GM18867 (cell line): ENCODE data around the gene ZNF680.
"Not testable (repeated sequence)": the region's sequence is repeated elsewhere in the genome, so short reads cannot be mapped to it uniquely, and the experiment has no call there.

ENCODE experiments used
- ATAC-seq: cut with Tn5 transposase; IDR thresholded peaks from one replicate; pipeline ENCODE4 v1.9.1; 2021; ENCODE audit warnings: mild to moderate bottlenecking, moderate library complexity; ENCODE audit not compliant: unreplicated experiment

Gene ZNF680

GRCh38 chr7:64557601-64558322, 5.1 kb downstream of the ZNF680 start:
- no peak for ATAC-seq

- ATAC-seq = no peak
Measured at GRCh38 chr7:64555046-64555445, 7.8 kb downstream of the ZNF680 start.

DNA sequence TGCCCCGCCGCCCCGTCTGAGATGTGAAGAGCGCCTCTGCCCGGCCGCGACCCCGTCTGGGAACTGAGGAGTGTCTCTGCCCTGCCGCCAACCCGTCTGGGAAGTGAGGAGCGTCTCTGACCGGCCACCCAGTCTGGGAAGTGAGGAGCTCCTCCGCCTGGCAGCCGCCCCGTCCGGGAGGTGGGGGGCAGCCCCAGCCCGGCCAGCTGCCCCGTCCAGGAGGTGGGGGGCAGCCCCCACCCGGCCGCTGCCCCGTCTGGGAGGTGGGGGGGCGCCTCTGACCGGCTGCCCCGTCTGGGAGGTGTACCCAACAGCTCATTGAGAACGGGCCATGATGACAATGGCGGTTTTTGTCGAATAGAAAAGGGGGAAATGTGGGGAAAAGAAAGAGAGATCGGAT, 8.7 kb downstream of the ZNF680 start:
- not testable (repeated sequence) for ATAC-seq

GRCh38 chr7:64551375-64552142, 11.3 kb downstream of the ZNF680 start:
- no peak for ATAC-seq

DNA sequence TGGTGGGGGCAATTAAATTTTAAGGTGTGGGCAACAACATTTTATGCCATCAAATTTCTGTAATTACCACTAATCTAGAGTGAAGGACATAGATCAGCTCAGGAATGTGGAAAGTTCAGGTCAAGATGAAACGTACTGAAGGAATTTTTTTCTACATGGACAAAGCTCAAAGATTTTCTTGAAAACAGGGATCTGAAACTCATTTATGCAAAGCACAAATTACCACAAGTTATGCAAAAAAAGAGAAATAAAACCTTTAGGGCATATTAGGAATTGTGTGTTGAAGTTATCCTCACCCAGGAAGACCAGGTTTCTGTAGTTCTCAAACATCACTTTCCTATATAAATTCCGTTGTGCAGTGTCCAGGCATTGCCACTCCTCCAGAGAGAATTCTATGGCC, 18.9 kb downstream of the ZNF680 start:
- ATAC-seq = no peak

DNA sequence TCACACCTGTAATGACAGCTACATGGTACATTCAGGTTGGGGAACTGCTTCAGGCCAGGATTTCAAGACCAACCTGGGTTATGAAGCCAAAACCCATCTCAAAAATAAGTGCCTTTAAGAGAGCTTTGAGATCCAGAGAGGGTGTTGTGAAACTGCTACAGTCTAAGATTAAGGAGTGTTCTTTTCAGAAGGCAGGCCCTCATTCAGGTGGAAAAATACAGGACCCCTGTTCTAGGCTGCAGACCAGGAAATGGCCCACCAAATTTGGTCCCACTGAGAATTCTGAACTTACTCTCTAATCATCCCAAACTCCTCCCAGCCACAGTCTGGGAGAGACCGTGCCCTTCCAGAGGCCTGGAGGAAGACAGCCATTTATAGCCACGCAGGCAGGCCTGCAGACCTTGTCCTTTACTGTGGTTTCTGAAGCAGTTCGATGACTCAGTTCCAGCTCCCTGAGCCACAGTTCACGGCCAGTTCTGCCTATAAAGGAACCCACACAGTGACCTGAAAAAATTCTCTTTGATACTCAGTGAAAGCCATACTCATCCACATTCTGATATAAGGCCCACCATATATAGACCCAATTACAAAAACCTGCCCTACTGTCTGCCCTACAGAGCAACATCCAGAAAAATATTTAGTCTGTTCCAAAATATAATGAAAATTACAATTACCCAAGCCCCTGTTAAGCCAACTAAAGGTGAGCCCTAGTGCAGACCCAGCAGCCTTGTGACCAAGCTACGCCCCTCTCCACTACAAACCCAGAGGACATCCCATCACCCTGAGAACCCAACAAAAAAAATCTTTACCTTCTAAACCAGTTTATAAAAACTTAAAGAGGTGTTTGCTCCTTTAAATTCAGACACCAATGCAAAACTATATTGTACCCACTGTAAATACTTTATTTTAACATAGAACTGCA, 21.2 kb downstream of the ZNF680 start:
- ATAC-seq = no peak

- no peak for ATAC-seq
Measured at GRCh38 chr7:64533756-64534155, 29.1 kb downstream of the ZNF680 start.

DNA sequence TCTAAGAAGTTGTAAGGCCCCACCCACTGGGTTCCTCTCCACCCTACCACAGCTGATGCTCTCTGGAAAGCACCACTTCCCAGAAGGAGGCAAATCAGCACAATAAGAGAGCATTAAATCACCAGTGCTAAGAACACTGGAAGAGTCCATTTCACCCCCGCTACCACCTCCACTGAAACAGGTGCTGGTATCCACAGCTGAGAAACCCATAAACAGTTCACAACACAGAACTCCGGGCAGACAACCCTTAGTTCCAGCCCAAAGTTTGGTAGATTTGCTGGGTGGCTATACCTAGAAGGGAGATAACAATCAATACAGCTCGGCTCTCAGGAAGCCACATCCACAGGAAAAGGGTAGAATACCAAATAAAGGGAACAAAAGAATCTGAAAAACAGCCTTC, 34.1 kb downstream of the ZNF680 start:
- no peak for ATAC-seq

- no peak for ATAC-seq
Measured at GRCh38 chr7:64521409-64521984, 41.4 kb downstream of the ZNF680 start.

GRCh38 chr7:64516451-64516850, 46.4 kb downstream of the ZNF680 start:
- no peak for ATAC-seq

- ATAC-seq = no peak
Measured at GRCh38 chr7:64515781-64516180, 47.1 kb downstream of the ZNF680 start.

- ATAC-seq = no peak
Measured at GRCh38 chr7:64515330-64515729, 47.5 kb downstream of the ZNF680 start.

GRCh38 chr7:64509583-64509982, 53.3 kb downstream of the ZNF680 start:
- ATAC-seq = no peak

DNA sequence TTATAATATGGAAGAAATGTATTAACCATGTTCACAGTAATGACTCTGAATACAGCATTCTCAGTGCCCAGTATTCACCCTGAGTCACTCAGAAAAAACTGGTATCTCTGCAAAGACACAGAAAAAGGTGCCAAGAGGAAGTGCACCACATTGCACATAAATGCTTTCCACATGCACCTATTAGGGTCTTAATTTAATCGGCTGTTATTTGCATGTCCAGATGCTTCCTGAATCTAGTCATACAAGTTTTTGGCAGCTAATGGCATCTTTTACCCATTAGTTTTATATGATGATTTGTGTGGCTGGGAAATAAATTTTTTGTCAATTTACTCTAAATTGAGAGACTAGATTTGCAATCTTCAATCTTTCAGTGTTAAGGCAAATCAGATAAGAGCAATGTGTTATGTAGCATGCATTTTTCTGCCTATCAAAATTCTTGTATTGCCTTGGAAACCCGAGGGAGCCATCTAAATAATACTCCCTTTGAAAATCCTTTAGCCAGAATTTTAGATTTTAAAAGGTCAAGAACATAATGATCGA, 58.2 kb downstream of the ZNF680 start:
- ATAC-seq = no peak

DNA sequence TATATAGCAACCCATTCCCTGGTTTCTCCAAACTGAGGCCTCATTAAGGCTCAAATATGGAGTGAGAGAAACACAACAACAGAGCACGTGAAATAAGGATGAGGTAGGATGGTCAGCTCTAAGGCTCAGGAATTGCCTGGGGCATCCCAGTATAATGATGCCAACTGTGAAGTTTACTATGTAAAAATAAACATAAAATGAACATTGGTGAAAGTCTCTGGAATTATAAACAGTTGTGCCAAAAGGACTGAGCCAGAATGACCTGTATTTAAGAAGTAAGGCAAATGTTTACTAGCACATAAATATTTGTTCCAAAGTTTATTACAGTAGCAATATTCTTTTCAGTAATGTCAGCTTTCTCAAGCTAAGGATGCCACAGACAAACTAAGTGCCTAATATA, 64.6 kb downstream of the ZNF680 start:
- no peak for ATAC-seq

DNA sequence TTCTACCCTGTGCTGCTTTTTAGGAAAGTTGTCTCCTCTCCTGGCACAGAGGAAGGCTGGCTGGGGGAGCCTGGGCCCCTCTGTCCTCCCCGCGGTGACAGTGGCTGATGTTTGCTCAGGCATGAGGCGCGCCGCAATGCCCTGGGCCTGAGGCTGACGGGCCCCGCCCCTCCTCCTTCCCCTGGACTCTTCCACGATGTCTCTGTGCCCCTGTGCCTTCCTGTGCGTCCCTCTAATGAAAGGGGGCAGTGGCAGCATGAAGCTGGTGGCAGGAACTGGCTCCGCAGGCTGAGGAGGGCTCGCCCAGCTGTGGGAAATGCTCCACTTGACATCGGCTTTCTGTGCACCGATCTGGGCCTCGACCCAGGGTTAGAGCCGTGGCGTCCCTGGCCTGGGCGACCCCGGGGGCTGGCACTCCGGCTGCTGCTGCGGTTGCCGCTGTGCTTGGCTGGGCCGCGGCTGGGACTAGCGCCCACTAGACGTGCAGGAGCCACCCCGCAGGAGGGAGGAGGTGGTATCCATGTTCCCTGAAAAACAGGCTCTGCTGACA, 67.9 kb downstream of the ZNF680 start:
- ATAC-seq = no peak

DNA sequence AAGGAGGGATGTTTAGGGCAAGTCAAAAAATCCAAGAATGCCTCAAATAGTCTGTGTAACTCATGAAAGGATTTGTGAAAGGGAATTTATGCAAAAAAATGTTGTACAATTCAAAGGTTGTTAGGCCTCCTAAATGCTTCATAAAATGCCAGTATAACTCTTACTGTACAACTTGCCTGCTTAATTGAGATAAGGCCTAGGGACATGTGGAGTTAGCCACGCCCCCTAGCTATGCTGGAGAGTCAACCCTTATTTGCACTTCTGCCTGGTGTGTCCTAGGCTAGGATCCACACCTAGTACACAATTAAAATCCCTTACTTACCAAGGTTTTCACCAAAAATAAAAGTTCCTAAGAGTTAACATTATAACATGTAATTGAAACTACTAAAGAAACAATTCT, 77.2 kb downstream of the ZNF680 start:
- no peak for ATAC-seq
